Dermis blood vessel endothelial cell (primary cell): Measurements from ENCODE around the gene UBL7. TPM values are rescaled to one million over a fixed set of nuclear protein-coding genes. Genes with fewer than 3 reads are reported as not detected.
A peak's percentile ranks its signal among the peaks of the same experiment; 100 is the strongest.

Source experiments
- DNase-seq: peaks from one replicate; pipeline ENCODE4 v3.0.0; 2010
- total RNA-seq: library from RNA; depleted of rRNA; stranded (reverse); fragments of >200 nt; gene quantifications from 2 replicates; pipeline ENCODE4 v1.2.3, GENCODE V29; 2014

Gene UBL7
- total RNA-seq, 1 donor from 2014 or later = 36.4 TPM

DNA sequence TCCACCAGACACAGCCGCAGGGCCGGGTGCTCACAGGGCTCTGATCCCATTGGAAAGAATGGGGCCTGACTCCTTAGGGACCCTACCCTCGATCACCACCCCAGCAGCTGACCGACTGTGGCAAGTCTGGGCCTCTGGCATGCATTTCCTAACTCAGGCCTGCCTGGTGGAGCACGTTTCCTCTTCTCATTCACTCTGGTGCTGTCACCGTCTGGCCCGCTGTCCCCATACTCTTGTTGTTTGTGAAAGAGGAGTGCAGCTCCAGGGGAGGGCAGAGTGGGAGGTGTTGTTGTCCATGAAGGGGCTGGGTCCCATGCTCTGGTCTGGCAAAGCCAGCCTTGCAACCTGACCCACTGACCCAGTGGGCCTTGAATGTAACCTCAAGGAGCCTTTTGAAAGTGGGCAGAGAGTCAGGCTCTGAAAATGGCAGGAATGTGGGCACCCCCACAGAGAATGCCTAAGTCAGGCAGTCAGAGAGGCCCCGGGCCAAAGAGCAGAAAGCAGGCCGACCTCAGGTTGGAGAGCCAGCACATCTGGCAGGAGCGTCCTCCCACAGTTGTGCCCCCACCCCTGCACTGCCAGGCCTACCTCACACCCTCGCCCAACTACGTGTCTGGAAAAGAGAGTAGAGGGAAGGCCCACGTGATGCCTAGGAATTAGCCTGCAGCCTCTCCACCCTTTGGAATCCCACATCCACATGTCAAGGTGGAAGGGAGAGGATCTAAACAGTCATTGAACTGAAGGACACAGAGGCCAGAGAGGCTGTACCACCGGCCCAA, 38.1 kb downstream of the UBL7 start:
- no peak for DNase-seq

DNA sequence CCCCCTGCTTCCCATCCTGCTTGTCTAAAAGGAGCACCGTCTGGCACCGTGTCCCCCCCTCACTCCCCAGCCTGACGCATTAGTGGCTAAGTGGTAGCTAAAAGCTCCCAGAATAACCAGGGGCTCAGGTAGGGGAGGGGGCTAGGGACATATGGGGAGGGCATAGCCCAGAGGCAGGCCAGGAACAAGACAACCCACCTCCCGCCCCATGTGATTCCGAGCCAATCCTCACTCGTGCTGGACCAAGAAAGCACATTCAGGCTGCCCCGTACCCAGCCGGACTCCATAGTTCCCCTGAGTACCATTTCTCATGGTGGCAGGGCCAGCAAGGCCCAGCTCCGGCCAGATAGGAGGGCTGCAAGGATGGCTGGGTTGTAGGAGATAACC, 38.7 kb downstream of the UBL7 start:
- no peak for DNase-seq

DNA sequence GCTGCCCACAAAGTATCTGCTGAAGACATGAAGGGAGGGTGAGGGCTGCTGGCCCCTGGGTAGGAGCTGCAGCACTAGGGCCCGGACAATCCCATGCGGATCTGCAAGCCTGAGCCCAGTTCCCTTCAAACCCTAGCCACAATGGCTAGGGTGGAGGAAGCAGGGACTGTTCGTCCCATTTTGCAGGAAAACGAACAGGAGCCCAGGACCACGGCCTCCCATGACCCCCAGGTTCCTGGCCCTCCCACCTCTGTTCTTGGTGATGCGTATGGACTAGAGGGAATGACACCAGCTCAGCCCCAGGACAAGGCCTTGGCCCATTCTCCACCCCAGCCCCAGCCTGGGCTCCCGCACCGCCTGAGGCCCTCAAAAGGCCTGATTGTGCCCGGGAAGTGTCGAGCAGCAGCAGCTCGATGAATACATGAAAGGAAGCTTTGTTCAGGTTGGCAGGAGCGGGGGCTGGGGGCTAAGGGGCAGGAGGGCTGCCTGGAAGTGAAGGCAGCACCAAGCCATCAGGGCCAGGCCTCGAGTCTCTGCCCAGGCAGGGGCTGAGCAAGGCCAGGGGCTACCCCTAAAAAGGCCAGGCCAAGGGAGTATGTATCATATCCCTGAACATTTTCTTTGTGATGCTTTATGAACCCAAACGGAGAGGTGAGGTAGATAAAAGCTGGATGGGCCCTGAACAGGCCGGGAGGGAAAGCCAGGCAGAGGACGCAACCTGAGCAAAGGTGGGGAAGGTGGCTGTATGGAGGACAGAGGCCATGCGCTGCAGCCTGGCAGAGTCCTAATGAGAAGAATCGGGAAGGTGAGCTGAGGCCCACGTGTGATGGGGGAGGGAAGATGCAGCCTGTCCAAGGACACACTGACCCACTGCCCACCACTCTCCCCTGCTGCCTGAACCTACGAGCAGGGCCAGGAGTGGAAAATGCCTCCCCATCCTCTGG, 39.4 kb downstream of the UBL7 start:
- no peak for DNase-seq

DNA sequence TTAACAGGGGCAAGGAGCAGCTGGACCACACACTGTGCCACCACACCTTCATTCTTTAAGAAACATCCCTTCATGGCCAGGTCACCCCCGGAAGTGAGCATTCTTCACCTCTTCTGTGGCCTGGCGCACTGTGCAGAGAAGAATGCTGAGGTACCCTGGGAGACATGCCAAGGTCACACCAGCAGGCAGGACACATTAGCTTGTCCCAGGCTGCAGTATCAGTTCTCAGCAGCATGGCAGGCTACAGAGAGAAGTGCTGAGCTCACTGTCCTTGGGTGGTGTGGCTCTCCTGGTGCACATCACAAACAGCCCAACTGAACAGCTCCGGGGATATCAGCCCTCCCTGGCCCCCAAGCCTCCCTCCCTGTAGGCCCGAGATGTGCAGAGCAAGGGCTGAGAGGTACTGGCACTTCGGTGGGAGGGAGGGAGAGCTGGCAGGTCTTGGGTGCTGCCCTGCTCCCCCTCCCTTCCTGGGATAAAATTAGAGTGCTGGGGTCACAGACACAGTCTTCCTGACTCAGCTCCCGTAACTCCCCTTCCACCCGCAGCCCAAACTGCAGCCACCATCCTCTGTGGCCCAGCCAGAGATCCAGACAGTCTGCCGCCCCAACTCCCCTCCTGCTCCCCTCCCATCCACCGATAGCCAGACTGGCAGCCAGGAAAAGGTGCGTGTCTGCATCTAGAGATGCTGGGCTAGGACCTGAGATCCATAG, 40.6 kb downstream of the UBL7 start:
- DNase-seq = no peak

DNA sequence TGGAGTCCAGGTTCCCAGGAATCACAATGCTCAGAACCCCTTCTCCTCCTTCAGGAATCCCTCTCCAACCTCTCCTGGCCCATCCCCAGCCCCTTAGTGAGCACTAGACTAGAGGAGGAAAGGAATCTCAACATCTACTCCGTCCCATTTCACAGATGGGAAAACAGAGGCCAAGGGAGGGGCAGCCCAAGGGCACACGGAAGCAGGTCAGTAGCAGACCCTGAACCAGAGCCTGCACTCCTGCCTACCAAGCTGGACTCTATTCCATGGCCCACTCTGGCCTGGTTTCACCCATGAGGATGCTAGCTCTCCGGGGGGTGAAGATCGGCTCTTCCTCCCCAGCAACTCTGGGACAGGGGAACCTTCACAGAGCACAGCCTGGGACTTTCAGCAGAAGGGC, 41.5 kb downstream of the UBL7 start:
- DNase-seq = no peak

DNA sequence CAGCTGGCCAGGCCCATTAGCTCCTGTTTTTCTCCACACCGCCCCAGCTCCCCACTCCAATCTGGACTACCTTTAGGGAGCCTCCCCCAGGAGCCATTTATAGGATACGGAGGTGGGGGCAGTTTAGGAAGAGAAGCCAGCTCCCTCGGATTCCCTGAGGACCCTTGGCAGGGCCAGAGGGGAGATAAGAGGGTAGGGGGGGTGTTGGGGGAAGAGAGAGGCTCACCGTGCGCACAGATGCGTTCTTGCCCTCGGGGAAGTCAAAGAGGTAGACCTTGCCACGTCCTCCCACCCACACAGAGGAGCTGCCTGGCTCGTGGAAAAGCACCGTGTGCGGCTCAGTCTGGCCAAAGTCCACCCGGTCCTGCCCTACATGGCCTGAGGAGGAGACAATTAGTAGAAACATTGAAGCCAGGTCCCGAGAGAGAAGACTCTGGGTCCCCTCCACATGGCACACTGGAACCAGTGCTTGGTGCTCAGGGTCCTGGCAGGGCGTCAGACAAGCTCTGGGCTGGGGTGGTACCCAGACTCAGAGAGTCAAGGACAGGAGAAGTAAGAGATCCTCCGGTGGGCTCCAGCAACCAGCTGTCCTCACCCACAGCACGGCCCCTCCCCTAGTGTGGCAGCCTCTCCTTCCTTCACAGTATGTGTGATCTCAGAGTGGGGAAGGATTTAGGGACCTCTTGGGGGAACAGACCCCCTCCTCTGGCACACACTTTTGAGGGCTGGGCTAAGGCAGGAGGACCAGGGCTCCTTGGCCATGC, 42.2 kb downstream of the UBL7 start:
- DNase-seq = no peak

DNA sequence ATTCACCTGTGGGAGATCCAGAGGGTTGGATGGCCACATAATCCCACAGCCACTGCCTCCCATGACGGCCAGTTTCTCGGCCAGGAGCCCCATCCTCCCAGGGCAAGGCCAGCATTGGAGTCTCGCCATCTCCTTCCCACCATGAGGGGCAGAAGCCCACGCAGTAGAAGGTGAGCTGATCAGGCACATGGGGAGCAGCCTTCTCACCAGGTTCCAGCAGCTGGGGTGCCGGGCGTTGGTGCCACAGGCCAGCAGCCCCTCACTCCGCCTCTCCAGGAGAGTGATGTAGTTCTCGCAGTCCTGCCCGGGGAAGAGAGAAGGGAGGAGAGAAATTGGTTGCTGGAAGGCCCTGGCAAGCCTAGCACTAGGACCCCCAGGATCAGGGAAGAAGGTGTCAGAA, 43.3 kb downstream of the UBL7 start:
- DNase-seq = no peak

DNA sequence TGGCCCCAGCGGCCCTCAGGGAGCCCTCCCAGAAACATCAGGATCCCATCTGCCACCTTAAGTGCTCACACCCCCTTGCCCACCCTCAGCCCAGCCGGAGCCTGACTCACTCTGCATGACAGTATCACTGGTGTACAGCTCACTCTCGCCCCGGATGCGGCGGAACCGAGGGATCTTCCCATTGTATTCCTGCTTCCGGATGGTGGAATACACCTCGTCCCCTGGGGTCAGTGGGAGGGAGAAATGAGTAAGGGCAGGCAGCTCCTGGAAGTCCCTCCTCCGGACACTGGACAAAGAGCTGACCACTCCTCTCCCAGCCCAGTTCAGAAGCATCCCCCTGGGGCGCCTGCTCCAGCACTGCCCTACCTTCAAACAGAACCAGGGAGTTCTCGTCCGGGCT, 43.7 kb downstream of the UBL7 start:
- peak; percentile 34 for DNase-seq

DNA sequence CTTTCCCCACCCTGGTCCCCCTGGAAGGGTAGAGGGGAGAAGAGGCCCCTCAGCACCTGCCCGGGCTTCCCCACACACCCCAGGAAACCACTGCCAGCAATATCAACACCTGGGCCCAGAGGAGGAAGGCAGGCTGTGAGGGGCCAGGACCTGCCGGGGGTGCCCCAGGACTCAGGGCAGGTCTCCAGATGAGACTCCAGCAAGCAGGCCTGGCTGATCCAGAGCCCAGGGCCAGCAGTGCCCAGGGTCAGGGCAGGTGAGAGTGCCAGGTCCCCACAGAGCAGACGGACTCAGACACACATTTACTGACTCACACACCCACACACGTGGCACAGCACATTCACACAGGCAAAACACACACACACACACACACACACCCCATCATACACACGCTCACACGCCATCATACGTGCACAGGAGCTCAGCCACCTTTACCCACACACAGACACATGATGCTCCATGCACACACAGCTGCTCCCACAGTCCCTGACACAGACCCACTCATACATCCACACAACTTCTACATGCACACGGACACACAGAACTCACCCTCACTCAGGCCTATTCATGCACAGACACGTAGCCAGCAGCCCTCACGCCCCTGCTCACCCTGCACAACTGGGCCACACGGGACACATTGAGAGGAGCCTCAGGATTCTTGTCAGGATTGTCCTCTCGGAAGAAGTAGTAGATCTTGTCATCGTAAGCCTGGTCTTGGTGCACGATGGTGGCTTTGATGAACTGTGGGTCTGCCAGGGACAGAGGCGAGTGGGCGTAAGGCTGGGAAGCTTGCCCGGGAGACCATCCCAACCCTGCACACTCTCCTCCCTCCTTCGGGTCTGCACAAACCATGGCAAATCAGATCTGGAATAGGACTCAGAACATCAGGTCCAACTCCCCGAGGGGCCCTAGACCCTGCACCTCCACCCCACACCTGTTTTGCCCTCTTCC, 44.7 kb downstream of the UBL7 start:
- DNase-seq = no peak

DNA sequence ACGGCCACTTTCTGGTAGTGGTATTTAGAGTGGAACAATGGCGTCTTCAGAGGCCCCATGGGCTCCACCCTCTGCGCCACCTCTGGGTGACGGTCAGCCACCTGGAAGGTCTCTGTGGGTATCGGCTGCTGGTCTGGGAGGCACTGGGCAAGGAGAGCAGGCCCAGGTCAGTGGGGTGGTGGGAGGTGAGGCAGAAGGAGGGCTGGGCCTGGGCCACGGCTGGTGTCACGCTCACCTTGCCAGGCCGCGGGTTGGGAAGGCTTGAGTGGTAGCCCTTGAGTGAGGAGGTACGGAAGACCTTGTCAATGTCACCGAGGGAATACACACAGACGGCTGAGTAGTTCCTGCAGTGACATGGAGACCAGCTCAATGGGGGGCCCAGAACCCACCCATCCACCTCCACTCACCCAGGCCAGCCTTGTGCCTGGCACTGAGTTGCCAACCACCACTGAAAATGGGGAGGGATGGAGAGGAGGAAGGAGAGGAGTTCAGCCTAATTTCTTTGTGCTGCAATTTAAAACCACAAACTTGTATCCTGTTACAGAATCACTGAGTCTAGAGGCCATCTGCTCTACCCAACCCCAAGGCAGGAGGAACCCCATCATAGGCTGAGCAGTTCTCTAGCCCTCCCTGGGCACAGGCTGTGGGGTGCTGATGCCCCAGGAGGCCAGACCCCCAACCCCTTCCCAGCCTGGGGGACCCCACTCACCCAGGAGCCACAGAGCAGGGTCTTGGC, 46.2 kb downstream of the UBL7 start:
- DNase-seq = no peak

DNA sequence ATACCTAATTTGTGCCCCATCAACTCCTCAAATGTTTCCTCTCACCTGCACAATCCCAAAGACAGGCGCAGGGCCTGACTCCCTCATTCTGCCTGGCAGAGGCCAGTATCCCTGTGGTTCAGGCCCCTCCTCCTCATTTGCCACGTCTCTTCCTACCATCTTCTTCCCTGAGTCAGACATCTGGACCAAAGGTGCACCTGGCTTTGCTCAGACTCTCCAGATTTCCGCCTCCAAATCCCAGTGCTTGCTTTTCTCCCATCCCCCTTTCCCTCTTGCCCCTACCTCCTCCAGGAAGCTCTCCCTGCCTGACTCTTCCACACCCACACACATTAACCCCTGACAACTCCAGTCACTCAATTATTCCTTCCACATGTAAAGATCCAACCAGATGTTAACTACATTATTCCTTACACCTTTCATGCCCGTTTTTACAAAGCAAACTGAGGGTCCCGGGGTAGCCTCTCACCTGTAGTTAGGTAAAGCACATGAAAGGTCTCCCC, 46.8 kb downstream of the UBL7 start:
- no peak for DNase-seq

DNA sequence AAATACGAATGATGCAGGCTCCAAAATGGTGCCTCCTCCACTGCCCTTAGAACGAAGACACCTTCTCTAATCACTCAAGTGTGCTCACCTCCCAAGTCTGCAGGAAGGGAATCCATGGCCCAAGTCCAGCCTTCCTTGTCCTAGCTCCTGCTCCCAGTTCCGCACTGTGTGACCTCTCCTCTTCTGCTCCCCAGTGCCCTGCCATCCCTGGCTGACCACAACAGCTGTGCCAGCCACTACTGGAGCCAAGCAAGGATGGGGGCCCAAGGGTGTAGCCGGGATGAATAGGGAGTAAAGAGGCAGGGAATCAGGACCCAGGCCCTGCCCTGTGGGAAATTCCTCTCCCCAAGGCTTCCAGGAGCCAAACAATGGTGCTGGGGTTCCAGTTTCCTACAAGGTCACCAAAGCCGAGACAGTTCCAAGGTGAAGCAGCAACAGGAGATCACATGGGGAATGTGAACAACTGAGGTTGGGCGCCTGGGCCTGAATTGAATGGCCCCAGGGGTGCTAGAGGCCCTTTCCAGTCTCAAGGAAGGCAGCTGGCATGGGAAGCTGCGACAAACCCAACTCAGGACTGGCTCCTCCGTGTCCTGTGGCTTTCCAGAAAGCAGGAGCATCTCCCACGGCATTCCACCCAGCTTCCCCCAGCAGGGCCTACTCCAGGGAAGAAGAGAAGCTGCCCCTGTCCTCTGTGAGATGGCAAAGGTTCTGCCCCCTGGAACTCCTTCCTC, 47.4 kb downstream of the UBL7 start:
- no peak for DNase-seq

DNA sequence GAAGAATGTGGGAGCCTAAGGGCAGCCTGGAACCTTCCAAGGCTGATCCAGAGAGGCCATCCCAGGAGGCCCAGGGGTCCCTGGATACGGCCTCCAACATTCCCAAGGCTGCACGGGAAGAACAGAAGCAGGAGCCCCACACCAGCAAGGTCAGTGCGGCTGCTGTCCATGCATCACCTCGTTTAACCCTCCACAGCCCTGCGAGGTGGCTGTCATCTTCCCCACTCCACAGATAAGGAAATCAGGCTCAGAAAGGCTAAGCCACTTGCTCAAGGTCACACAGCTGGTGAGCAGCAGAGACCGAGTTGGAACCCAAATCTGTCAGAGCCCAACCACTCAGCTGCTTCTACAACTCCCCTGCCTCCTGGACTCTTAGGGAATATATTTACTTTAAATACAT, 48.8 kb downstream of the UBL7 start:
- no peak for DNase-seq

DNA sequence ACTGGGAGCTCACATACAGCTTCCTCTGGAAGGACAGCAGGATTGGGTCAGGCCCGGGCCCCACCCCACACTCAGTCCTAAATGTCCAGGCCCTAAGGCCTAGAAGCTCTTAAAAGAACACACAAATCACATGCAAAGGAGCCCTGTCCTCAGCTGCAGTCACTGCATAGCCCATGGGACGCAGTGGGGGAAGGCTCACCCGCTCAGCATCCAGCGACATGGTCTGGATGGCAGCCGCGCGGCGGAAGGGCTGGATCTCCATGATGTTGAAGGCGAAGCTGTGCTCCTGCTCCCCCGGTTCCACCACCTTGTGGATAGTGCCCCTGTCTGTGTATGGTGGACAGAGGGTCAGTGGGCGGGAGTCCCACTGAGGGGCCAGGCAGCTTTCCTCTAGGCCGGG, 49.3 kb downstream of the UBL7 start:
- DNase-seq = no peak

DNA sequence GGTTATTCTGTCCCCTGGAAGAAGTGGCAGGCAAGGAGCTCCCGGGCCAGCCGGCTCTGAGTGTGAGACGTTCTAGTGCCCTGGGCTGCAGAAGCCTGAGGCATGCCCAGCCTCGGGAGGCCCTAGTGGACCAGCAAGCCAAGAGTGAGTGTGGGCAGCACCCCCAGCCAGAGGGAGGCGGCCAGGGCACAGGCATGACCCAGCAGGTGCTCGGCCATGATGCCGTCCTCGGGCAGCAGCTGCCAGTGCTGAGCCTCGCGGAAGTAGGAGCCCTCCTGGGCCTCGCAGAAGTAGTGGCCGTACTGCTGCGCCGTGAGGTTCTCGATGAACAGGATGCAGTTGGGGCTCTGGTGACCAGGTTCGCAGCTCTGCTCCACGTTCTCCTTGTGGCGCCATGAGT, 50.5 kb downstream of the UBL7 start:
- no peak for DNase-seq

DNA sequence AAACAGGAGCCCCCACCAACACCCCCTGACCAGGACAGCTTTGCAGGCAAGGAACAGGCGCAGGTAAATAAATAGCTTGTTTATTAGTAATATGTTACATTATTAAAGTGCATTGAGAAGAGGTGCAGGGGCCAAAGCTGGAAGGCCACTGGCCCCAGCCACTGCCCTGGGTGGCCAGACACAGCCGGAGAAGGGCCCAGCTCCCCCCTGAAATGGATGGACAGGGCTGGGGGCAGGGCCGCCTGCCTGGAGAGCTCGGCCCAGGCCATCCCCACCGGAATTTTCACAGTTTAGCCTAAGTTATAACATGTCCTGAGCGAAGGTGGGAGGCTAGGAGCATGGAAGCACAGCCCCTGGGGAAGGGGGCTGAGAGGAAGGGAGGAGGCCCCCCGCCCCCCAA, 51.7 kb downstream of the UBL7 start:
- no peak for DNase-seq

DNA sequence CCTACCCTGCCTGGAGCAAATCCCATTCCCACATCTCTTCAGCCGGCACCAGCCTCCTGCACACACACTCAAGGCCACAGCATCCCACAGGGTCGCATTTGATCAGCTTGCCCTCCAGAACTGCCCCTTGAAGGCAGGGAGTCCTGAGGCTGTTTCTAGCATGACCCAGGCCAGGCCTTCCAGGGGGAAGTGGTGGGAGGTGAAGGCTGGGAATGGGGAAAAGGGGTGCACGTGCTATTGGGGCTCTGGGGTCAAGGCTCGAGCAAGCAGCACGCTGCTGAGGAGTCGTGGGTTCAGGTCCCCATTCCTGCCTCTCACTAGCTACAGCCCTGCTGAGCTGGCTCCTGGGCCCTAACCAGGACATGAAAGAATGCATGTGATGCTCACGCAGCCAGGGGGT, 52.1 kb downstream of the UBL7 start:
- no peak for DNase-seq

DNA sequence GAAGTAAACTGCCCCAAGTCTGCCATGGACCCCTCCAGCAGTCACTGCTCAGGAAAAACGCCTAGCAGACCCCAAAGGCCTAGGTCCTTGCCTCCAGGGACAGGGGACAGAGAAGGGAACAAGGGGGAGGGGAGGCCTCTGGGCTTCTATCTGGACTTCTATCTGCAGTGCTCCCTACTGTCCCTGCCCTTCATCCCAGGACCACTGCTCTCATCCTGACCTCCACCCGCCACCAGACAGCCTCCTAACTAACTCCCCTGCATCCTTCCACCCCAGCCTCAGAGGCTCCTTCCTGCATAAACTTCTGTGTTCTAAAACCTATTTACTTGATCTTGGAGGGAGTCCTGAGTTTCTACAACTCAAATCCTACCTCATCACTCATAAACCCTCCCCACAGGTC, 52.6 kb downstream of the UBL7 start:
- no peak for DNase-seq

DNA sequence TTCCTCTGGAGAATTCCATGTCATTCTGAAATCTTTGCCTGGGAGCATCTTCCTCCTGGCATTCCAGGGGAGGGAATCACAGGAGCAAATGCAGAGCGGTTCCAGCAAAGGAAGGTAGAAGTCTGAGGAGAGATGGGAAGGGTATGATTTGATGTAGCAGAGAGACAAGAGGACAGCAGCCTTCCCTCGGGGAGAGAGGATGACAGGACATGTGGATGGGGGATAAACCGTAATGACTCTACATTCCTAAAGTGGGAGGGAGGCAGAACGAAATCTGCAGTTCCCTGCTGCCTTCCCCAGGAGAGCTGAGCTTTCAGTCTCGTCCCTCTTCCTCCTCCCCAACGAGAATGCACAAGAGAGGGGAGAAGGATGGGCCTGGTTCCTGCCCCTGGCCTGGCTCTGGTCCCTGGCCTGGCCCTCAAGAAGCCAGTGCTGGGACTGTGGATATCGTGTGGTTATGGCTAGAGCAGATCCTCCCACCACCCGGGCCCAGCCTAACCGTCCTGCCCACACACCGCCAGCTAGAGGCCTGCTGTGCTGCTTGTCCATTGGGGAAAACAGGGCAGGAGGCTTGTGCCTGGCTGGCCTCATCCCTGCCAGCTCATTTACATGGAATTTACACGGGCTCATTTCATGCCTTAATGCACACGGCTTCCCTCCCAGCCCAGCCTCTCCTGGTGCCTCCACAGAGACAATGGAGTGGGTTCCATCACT, 53.8 kb downstream of the UBL7 start:
- peak; percentile 15 for DNase-seq
